NCI-H446 treated with DMSO at 0.1 percent for 48 hours (cell line): ENCODE measurements around the gene GPX2.

Source experiments
- DNase-seq: peaks from one replicate; lab custom pipeline; 2025; lab: John Stamatoyannopoulos, UW

GPX2 gene

DNA sequence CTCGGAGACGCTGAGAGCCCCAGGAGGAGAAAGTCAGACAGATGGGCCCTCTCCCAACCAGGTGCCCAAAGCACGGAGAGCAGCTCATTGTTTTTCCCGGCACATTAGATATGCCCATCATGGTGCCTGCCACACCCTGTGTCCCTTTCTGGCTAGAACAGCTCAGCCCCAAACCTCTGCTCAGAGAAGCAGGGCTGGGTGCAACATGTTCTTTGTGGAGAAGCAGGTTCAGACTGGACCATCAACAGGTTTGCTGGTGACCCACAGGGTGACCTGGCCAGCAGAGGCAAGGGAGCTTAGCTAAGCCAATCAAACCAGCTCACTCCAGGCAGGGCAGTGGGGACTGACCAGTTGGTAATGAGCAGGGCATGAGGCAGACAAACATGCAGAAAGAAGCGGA lies 16.2 kb upstream of the GPX2 start:
- DNase-seq, result no peak

DNA sequence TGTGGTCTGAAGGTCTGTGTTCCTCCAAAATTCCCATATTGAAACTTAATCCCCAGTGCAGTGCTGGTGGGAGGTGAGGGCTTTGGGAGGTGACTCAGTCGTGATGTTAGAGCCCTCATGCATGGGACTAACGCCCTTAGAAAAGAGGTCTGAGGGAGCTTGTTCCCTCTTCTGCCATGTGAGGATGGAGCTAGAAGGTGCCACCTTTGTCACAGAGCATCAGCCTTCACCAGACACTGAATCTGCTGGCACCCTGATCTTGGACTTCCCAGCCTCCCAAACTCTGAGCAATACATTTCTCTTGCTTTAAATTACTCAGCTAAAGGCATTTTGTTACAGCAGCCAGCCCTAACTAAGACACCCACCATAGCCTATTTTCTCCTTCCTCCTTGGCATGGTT lies 15.7 kb upstream of the GPX2 start:
- DNase-seq, result no peak

DNA sequence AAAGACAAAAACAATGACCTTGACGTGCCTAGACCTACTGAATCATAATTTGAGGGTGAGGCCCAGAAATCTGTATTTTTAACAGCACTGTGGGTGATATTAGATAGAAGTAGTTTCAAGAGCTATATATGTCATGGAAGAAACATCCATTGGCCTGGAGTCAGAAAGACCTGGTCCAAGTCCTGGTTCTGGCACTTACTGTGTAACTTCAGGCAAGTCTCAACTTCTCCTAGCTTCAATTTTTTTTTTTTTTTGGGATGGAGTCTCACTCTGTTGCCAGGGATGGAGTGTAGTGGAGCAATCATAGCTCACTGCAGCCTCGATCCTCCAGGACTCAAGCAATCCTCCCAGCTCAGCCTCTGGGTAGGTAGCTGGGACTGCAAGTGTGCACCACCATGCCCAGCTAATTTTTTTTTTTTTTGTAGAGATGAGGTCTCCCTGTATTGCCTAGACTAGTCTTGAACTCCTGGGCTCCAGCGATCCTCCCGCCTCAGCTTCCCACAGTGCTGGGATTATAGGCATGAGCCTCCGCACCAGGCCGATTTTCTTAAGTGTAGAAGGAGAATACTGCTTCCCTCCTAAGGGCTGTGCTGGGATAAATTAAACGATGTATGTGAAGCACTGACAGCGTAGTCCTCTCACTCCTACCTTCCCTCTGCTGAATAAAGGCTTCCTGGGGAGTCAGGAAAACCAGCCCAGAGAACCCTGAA lies 14.3 kb upstream of the GPX2 start:
- DNase-seq, result no peak

DNA sequence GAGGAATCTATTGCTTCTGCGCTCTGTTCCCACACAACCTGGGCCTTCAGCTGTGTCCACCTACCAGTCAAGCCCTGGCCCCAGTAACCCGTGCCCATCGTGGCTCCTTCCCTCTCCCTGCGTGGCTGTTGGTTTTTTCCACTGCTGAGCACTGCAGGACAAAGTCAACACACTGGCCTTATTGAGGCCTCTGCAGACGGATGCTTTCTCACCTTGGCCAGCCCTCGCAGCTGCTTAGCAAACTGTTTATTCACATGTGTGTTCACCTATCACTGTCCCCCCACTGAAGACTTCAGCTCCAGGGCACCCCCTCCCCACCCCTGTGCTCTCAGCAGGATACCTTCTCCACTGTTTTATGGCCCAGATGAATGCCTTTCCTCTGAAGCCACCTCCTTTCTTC lies 12.8 kb upstream of the GPX2 start:
- DNase-seq, result no peak

DNA sequence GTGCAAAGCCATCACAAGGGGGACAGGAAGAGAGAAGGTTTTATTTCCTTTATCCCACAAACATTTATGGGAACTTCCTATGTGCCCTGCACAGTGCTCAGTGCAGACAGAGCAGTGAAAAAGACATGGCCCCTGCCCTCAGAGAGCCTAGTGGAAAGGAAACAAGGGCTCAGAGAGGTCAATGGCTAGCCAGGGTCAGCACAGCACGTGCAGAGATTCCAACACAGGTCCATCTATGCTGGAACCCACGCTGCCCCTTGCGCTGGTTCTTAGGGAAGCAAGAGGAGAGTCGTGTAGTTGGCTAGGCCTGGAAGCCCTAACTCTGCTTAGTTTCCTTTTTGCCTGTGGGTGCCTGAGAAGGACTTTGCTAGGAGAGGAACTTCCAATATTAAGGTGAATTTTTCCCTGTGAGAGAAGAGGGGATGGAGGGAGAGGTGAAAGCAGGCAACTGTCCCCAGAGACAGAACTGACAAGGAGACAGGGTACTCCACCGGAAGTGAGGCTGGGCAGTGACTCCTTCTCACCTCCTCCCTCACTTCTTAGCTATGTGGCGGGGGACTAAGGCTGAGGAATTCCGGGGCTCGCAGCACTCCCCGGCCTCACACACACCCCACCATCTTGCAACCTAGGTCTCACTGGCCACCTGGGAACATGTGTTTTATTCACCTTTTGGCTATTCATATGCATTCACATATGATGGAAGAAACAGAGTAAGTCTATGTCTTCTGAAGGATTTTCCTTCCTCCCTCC lies 12.1 kb upstream of the GPX2 start:
- DNase-seq, result no peak

DNA sequence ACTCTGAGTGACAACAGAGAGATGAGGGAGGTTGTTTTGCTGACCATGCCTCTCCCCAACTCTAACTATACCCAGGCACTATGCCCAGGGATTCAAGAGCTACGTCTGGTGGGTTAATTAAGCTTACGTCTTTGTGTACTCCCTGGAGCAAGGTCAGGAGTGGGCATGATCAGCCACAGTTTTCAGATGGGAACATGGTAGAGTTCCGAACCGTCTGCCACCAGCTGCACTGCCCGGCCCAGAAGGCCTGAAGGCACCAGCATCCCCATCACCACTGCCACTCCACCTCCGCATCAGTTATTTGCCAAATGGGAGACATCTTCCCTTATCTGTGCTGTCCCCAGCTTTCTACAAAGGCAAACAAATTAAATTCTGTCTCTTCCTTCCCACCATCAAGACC lies 11.1 kb upstream of the GPX2 start:
- DNase-seq, result no peak

DNA sequence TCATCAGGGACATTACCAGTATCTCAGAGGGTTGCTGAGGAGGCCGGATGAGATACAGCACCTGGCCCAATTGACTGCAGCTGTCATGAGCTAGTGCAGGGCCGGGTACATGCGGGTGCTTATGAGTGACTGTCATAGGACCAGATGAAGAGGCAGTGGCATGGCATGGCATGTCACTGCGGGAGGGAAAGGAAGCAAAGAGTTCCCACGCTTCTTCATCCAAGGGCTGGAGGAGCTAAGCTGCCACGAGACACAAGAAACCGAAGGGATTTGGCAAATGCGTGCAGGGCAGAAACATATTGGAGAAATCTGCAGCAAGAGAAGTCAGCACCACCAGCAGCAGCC lies 10.7 kb upstream of the GPX2 start:
- DNase-seq, result no peak

DNA sequence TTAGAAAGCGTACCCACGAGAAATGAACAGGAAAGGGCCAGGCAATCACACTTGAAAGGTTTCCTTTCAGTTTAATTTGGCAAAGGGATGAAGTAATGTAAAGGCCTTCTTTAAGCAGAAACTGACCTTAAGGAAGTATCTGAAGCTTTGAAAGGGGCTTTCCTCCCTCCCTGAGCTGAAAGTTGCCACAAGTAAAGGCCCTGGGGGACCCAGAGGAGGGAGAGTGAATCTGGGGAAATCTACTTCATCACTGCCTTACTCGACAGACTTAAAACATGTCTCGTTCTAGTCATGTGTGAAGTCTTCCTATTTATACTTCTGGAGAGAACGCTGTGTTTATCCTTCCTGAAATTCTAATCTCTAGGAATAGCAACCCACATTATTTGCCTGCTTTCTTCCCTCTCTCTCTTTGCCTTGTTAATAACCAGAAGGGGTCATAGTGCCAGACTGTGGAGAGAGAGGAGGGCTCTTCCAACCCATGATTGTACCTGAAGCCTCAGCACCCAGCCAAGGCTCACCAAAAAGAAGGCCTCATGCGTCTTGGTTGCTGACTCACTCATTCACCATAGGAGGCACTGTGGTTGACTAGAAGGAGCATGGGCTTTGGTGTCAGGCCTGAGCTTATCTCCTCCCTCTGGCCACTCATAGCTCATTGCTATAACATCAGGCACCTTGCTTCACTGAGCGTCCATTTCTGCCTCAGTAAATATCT lies 10.2 kb upstream of the GPX2 start:
- DNase-seq, result no peak

DNA sequence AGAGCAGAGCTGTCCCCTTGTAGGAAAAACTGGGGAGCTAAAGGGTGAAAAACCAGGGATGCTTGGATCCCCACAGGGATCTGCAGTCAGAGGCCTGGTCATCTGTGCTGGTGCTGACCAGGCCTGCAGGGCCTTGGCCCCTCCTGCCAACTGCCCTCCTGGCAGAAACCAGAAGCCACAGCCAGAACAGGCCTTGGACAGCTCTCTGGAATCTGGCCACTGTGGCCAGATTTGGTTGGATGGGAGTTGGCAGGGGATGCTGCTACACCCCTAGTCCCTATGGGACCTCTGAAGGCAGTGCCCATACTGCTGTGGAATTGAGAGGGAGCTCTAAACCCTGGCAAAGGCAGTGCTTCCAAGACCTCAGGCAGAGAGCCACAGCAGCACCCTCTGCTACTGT lies 9.2 kb upstream of the GPX2 start:
- no peak for DNase-seq

DNA sequence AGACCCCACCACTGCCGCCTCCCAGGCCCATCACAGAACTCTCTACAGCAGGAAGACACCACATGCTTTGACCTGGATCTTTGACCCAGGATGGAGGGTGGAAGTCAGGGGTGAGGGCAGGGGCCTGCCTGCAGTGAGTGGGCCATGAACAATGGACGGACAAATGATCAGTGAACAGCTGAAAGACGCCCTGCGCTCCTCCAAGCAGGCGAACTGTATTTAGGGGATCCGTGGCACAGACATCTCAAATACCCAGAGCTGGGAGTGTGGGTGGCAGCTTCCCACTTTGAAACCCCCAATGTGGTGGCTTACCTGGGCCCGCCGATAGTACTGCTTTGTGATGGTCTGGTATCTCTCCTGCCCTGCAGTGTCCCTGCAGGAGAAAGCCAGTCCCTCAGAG lies 8.7 kb upstream of the GPX2 start:
- no peak for DNase-seq

DNA sequence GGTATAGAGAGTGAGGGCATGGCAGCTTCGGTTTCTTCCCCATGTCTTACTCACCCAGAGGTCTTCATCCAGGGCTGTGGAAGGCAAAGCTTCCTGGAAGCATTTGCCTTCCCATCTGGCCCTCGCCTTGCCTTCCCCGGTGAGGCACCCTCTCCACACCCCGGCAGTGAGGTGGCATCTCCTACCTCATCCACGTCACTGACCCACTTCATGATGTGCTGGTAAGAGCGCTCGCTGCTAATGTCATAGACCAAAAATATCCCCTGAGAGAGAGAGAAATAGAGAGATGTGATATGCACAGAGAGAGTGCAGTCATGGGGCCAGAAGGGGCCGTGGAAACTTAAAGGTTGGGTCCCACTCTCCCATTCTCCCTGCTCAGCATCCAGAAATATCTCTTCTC lies 8.3 kb upstream of the GPX2 start:
- DNase-seq, result no peak

DNA sequence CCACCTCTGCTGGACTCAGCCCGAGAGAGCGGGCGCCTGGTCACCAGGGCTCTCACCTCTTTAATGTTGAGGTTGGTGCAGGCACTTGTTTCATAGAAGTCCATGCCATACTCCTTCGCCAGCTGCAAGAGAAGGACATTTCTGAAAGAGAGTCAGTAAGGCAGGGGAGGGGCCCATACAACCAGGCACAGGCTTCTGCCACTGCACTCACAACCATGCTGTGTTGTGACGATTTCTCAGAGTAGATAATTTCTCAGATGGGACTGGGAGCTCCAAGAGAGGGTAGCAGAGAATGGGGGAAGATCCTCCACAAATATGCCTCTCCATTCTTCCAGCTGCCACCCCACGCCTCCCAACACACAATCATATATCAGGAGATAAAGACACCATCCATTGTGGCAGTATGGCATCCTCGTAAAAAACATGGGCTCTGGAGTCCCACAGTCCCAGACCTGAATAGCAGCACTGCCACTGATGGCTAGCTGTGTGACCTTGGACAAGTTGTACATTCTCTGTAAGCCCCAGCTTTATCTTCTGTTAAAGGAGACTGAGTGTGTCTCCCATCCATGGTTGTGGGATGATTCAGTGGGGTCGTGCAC lies 6.2 kb upstream of the GPX2 start:
- DNase-seq, result no peak

DNA sequence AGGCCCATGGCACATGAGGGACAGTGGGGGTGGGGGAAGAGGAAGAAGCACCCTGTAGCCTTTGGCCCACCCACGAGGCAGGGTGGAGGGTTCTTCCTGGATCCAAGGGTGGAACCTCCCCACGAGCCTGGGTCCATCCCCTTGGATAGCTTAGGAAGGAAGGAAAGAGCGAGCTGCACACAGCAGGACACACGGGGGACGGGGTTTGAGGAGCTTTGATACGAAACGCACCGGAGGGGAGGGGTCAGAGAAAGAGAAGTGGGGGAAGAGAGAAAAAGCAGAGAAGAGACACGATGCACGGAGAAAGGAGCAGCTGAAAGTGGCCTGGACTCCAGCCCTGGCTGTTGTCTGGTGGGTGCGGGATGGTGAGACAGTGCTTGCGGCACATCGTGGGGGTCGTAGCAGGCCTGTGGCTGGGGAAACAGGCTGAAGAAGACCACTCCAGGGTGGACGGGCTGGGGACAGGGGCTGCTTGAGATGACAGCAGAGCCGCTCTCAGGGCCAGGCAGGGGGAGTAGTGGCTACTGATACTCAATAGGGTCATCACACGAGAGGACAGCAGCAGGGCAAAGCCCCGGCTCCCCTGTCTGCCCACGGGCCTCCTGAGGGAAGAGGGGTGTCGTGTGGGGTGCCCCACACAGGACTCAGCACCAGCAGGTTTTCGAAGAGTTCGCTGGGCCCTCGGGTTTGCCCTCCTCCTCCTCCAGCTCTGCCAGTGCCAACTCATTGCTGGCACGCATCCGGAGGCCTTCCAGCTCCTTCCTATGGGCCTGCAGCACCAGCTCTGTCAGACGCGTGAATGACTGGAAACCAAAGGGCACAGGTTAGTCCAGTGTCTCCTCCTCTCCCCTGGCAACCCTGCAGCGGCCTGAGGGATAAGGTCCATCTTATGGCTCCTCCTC lies 5.4 kb upstream of the GPX2 start:
- DNase-seq, result no peak

DNA sequence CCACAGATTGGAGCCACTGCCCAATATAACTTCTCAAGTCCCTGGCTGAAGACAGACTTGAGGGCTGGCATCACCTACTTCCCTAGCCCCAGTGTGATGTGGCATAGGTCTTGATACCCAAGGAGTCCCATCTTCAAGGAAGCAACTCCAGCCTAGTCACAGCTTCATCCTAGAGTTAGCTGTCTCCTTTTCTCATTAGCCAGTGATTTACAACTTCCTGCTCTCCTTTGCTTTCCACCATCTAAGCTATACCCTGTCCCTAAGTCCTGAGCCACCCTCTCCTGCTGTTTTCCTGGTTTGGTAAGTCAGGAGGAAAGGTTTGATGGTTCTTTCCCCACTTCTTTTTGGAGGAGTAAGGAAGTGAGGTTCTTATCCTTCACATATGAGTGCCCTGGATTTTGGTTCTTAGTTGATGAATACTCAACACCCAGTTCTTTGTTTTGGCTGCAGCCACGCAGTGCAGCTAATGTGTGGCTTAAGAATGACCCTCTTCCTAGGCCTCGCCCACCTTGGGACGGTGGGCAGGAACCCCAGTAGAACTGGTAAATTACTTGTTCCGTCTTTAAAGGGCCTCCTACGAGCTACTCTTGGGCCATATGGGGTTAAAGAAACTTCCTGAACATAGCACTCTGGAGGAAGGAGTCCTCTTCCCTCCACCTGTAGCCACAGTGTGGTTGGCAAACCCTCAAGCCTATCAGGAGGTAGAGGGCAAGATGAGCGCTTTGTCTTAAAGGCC lies 3.9 kb upstream of the GPX2 start:
- no peak for DNase-seq

DNA sequence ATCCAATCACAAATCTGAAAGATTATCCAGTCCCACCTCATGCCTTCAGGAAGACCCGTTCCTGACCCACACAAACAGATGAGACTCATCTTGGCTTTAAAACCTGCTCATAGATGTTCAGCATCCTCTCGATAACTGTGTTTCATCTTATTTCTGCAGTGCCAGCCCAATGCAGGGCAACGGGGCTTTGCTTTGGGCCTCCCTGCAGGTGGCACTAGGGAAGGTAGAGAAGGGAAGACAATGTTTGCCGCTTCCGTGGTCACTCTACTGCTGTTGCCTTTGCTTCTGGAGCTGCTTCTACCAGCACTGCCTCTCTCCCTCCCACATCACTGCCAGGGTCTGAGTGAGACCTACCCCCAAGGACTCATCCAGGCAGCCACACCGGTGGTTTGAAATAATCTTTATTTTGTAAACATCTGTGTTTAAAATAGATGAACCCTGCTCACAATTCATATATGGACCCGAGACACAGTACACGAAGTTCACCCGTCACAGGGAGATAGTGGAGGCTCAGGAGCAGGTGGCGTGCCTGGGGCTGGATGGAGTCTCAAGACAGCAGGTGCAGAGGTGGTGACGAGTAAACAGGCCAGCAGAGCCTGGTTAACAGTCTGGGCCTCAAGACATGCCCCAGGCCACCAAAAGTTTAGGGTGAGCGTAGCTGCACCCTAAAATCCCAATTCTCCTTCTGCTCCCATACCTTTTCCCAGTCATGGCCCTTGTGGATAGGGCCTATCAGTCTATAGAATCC lies 3.1 kb upstream of the GPX2 start:
- no peak for DNase-seq

DNA sequence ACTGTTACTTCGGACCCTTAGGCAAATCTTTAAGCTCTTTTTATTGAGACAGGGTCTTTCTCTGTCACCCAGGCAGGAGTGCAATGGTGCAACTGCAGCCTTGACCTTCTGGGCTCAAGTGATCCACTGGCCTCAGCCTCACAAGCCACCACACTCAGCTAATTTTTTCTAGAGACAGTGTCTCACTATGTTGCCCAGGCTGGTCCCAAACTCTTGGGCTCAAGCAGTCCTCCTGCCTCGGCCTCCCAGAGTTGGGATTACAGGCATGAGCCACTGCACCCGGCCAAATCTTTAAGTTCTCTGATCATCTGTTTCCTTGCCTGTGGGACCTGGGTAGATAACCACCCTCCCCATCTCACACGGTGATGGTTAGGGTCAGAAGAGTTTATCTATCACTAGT lies 2.3 kb upstream of the GPX2 start:
- DNase-seq, result no peak

DNA sequence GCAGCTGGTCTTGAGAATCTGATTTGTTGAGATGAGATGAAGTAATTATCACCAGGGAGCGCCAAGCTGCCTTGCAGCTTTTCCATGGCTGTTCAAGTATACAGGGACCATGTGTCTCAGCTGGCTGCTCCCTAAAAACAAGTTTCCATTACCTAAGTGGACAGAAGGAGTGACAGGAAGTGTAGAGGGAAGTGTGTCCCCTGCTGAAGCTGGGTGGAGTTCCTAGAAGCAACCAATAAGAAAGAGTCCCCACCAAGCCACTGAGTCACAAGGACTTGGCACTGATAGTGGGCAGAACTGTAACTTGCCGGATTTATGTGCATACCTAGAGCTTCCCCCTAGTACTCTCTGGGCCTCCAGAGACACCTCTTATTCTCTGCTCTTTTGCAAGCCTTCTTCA lies 1.5 kb upstream of the GPX2 start:
- no peak for DNase-seq

DNA sequence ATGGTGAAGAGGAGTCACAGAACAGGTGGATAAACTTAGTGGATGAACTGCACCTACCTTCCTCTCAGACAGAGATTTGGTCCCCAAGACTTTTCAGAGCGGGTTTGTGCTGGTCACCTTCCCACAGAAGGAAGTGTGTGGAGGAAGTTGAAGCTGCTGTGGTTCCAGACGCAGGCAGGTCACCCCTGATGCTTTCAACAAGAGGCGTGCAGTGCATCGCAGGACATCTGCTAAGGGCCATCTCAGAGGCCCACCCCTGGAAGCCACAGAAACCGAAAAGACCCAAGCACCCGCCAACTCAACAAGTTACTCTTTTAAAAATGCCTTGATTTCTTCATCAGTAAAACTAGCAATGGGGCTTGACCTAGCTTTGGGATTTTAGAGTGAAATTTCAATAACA lies 1.0 kb upstream of the GPX2 start:
- no peak for DNase-seq

DNA sequence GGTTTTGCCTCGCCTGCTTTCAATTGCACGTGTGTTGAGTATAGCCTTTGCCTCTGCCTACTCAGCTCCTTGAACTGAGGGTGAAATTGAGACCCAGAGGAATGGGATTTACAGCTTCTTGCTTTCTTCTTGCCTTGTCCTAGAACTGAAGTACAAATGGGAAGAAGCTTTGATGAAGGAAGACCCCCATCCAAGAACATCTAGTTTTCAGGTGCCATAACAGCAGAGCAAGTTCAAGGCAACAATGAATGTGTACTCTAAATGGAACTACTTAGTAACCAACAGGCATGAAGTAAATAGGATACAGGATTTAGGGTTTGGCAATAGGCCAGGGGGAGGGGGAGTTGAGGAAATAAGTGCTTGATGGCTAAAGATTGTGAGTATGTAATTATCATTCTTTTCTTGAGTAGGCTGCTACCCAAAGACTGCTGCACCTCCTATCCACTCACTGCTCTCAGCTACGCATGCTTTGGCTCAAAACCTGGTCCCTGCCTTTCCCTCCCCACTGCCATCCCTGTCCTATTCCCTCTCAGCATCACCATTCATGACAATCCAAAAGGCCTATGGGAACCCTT lies 2.1 kb downstream of the GPX2 start:
- no peak for DNase-seq

DNA sequence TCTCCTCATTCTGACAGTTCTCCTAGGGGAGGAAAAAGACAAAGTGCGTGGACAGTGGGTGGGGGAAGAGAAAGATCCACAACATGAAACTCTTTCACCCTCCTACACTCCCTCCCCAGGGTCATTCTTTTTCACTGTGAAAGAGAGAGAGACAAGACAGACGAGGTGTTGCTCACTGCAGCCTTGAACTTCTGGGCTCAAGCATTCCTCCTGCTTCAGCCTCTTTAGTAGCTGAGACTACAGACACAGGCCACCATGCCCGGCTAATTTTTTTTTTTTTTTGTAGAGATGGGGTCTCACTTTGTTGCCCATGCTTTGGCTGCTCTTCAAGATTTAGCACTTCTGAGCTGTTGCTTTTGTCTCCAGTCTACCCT lies 2.7 kb downstream of the GPX2 start:
- no peak for DNase-seq
